IMR-90 (cell line): ENCODE measurements around the gene PDCD1LG2. TPM values are rescaled to one million over a fixed set of nuclear protein-coding genes. Genes with fewer than 3 reads are reported as not detected.

Experiments
- ATAC-seq: fragments of 200-7000 bp; cut with Tn5 transposase; 2 replicates; pipeline ENCODE4 v1.9.1; 2020; ENCODE audit warnings: low read depth, mild to moderate bottlenecking, moderate library complexity
- BruUV-seq: library from RNA; stranded (reverse); fragments of 400-500 nt; replicated peaks from 2 replicates; lab custom pipeline; 2021; lab: Mats Ljungman, UMichigan
- CTCF ChIA-PET: fragments of 300-600 bp; formaldehyde crosslinking; extraction: SDS; loops from one replicate; lab custom pipeline; 2021; ENCODE audit warnings: antibody characterized with exemption; lab: Yijun Ruan, JAX
- POLR2A ChIA-PET: fragments of 300-600 bp; sonication (Branson Sonifier 250); formaldehyde crosslinking; loops from one replicate; lab custom pipeline; 2022; ENCODE audit warnings: antibody characterized with exemption; ENCODE audit not compliant: unreplicated experiment; lab: Charles Lee
- DNase-seq: peaks from one replicate; pipeline ENCODE4 v3.0.0; 2013
- H2AFZ ChIP-seq: replicated peaks from 2 replicates; pipeline ENCODE3; 2013; ENCODE audit warnings: low read length, mild to moderate bottlenecking; ENCODE audit not compliant: poor library complexity
- H2AK5ac ChIP-seq: 2 replicates; pipeline ENCODE4 v1.6.1; 2013; ENCODE audit warnings: low read depth, low read length, inconsistent platforms
- H2AK9ac ChIP-seq: replicated peaks from 2 replicates; pipeline ENCODE3; 2013; ENCODE audit warnings: mild to moderate bottlenecking, low read depth, low read length, moderate library complexity; ENCODE audit not compliant: poor library complexity
- H2BK120ac ChIP-seq: 2 replicates; pipeline ENCODE4 v1.6.1; 2013; ENCODE audit warnings: low read depth, low read length, inconsistent platforms
- H2BK15ac ChIP-seq: 3 replicates; pipeline ENCODE4 v1.6.1; 2013; ENCODE audit warnings: low read depth, low read length, inconsistent platforms
- H2BK20ac ChIP-seq: 2 replicates; pipeline ENCODE4 v1.6.1; 2013; ENCODE audit warnings: low read depth, mild to moderate bottlenecking, inconsistent platforms, low read length, moderate library complexity
- H2BK5ac ChIP-seq: 2 replicates; pipeline ENCODE4 v1.6.1; 2013; ENCODE audit warnings: mild to moderate bottlenecking, low read depth, low read length, inconsistent platforms; ENCODE audit not compliant: poor library complexity, severe bottlenecking
- H3K14ac ChIP-seq: replicated peaks from 2 replicates; pipeline ENCODE4 v1.6.1; 2013; ENCODE audit warnings: low read depth, low read length, inconsistent platforms
- H3K18ac ChIP-seq: 2 replicates; pipeline ENCODE4 v1.6.1; 2013; ENCODE audit warnings: low read depth, low read length, control low read depth
- H3K23ac ChIP-seq: 2 replicates; pipeline ENCODE4 v1.6.1; 2013; ENCODE audit warnings: low read depth, low read length, inconsistent platforms
- H3K27ac ChIP-seq: 2 replicates; pipeline ENCODE4 v1.5.1; 2013; ENCODE audit warnings: mild to moderate bottlenecking, control low read depth, low read length; ENCODE audit not compliant: insufficient read depth
- H3K27me3 ChIP-seq: 2 replicates; pipeline ENCODE4 v1.6.1; 2013; ENCODE audit warnings: low read length; ENCODE audit not compliant: control insufficient read depth, insufficient read depth
- H3K36me3 ChIP-seq: 2 replicates; pipeline ENCODE4 v1.6.1; 2013; ENCODE audit warnings: low read length, mixed read lengths; ENCODE audit not compliant: control insufficient read depth, insufficient read depth
- H3K4ac ChIP-seq: 2 replicates; pipeline ENCODE4 v1.6.1; 2013; ENCODE audit warnings: low read depth, low read length, inconsistent platforms
- H3K4me1 ChIP-seq: 2 replicates; pipeline ENCODE4 v1.6.1; 2013; ENCODE audit warnings: low read length, mixed read lengths; ENCODE audit not compliant: control insufficient read depth, insufficient read depth
- H3K4me2 ChIP-seq: 2 replicates; pipeline ENCODE4 v1.6.1; 2013; ENCODE audit warnings: low read depth, mild to moderate bottlenecking, control low read depth, low read length, moderate library complexity
- H3K4me3 ChIP-seq: 2 replicates; pipeline ENCODE4 v1.5.1; 2013; ENCODE audit warnings: low read depth, mild to moderate bottlenecking, control low read depth, low read length, moderate library complexity; ENCODE audit not compliant: insufficient read depth
- H3K56ac ChIP-seq: 2 replicates; pipeline ENCODE4 v1.6.1; 2013; ENCODE audit warnings: low read length, inconsistent platforms; ENCODE audit not compliant: insufficient read depth; ENCODE audit errors: extremely low read depth
- H3K79me1 ChIP-seq, 2 experiments: 2 replicates each; pipeline ENCODE4 v1.6.1; 2013; ENCODE audit warnings: low read length in 2 of 2, inconsistent platforms in 1 of 2, low read depth in 1 of 2
- H3K9ac ChIP-seq: 2 replicates; pipeline ENCODE4 v1.6.1; 2013; ENCODE audit warnings: low read depth, low read length, control low read depth
- H3K9me1 ChIP-seq: 2 replicates; pipeline ENCODE4 v1.6.1; 2013; ENCODE audit warnings: low read length, inconsistent platforms; ENCODE audit not compliant: insufficient read depth
- H3K9me3 ChIP-seq: 2 replicates; pipeline ENCODE4 v1.6.1; 2013; ENCODE audit warnings: low read length; ENCODE audit not compliant: control insufficient read depth, insufficient read depth
- H4K20me1 ChIP-seq: 2 replicates; pipeline ENCODE4 v1.6.1; 2013; ENCODE audit warnings: low read length, inconsistent platforms; ENCODE audit not compliant: insufficient read depth
- H4K5ac ChIP-seq: 2 replicates; pipeline ENCODE4 v1.6.1; 2013; ENCODE audit warnings: mild to moderate bottlenecking, low read depth, low read length, control low read depth
- H4K8ac ChIP-seq, 2 experiments: 2 replicates each; pipeline ENCODE4 v1.6.1; 2013; ENCODE audit warnings: low read depth in 2 of 2, low read length in 2 of 2, control low read depth in 1 of 2, inconsistent platforms in 1 of 2
- H4K91ac ChIP-seq: 2 replicates; pipeline ENCODE4 v1.6.1; 2013; ENCODE audit warnings: low read depth, low read length, inconsistent platforms; ENCODE audit not compliant: insufficient read depth
- BHLHE40 ChIP-seq: fragments of 150-350 bp; IDR thresholded peaks from 2 replicates; pipeline ENCODE4 v1.6.1; 2016; ENCODE audit warnings: mild to moderate bottlenecking, low read depth, low read length
- CEBPB ChIP-seq: IDR thresholded peaks from 2 replicates; pipeline ENCODE4 v1.6.1; 2012; ENCODE audit warnings: low read depth, low read length, improper control_type of control experiment
- FOS ChIP-seq: fragments of 150-350 bp; IDR thresholded peaks from 2 replicates; pipeline ENCODE4 v1.6.1; 2016; ENCODE audit warnings: low read depth, low read length
- MAFK ChIP-seq: IDR thresholded peaks from 2 replicates; pipeline ENCODE4 v1.6.1; 2012; ENCODE audit warnings: low read depth, low read length, improper control_type of control experiment
- MAZ ChIP-seq: IDR thresholded peaks from 2 replicates; pipeline ENCODE4 v1.6.1; 2012; ENCODE audit warnings: low read depth, mild to moderate bottlenecking, low read length, improper control_type of control experiment, moderate library complexity, borderline replicate concordance
- MXI1 ChIP-seq: IDR thresholded peaks from 2 replicates; pipeline ENCODE4 v1.6.1; 2012; ENCODE audit warnings: low read depth, mild to moderate bottlenecking, low read length, moderate library complexity, borderline replicate concordance
- POLR2A ChIP-seq: IDR thresholded peaks from 2 replicates; pipeline ENCODE4 v1.6.1; 2012; ENCODE audit warnings: mild to moderate bottlenecking, low read depth, low read length
- RAD21 ChIP-seq: IDR thresholded peaks from 2 replicates; pipeline ENCODE4 v1.6.1; 2012; ENCODE audit warnings: low read length, improper control_type of control experiment
- RCOR1 ChIP-seq: IDR thresholded peaks from 2 replicates; pipeline ENCODE4 v1.6.1; 2012; ENCODE audit warnings: mild to moderate bottlenecking, low read length, improper control_type of control experiment; ENCODE audit not compliant: insufficient replicate concordance
- WGBS, 2 experiments: methylation state at CpG; one replicate each; pipeline versions ENCODE4 v1.1.5 to v1.1.7; 2013; ENCODE audit warnings: missing lambda C conversion rate in 2 of 2; ENCODE audit not compliant: insufficient read length in 1 of 2; ENCODE audit errors: extremely low coverage in 2 of 2; 5-methylcytosine and 5-hydroxymethylcytosine counted together
- dilution Hi-C: fragments of 300-500 bp; cut with HindIII; formaldehyde crosslinking; loops from one replicate; pipeline ENCODE4 v1.14.3; 2018; ENCODE audit warnings: low sequenced_read_pairs; ENCODE audit not compliant: unreplicated experiment
- in situ Hi-C: fragments of 300-500 bp; cut with MboI; formaldehyde crosslinking; loops from 3 replicates; pipeline ENCODE4 v1.14.3; 2019; ENCODE audit warnings: low sequenced_read_pairs, inconsistent platforms, mixed read lengths
- intact Hi-C: fragments of 100-400 bp; cut with micrococcal nuclease; formaldehyde crosslinking; loops from 2 replicates; pipeline ENCODE4 v1.10.0; 2022
- polyA plus RNA-seq, 3 experiments: library from polyadenylated mRNA; depleted of rRNA; stranded (reverse); fragments of >200 nt; gene quantifications; 2 replicates each; pipeline ENCODE4 v1.2.3, GENCODE V29; 2012; ENCODE audit warnings: low replicate concordance in 1 of 3
- total RNA-seq: library from RNA; depleted of rRNA; stranded (reverse); fragments of >200 nt; gene quantifications from 2 replicates; pipeline ENCODE4 v1.2.3, GENCODE V29; 2012

Gene PDCD1LG2
- total and polyA plus RNA-seq, 2 of the 4 experiments (the other 2 are of a cell fraction) = 17.5 to 33.3 TPM

DNA sequence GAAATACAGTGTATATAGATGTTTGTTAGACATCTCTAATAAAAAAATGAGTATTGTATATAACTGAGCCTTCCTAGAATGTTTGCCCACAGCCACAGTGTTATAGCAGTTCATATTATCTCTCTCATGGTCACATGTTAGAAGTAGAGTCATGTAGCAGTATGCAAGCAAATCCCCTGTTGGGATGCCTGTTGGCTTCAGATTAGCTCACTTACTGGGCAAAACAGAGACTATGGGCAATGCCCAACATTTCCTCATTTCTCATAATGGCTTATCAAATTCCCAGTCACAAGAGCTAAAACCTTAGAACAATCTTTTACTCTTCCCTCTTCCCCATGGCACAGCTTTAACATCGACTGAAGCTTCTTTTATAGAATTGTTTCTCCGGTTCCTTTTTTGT, 27.0 kb upstream of the PDCD1LG2 start:
- H3K9ac ChIP-seq = no peak overlapping the region
- H3K4me3 ChIP-seq = no peak overlapping the region
- no peak overlapping the region for H2BK15ac ChIP-seq
- H3K56ac ChIP-seq = no peak overlapping the region
- no peaks in the 10 kb centered on the region for H3K4me1 ChIP-seq
- H2BK20ac ChIP-seq = no peak overlapping the region
- no peak overlapping the region for H3K23ac ChIP-seq
- H3K27me3 ChIP-seq = no peaks in the 10 kb centered on the region
- H3K9me1 ChIP-seq = no peaks in the 10 kb centered on the region; the same call in 1 of the 2 replicates
- H4K20me1 ChIP-seq = no peaks in the 10 kb centered on the region
- no peak overlapping the region for H2AK9ac ChIP-seq
- no peaks in the 10 kb centered on the region for H3K79me1 ChIP-seq
- H3K14ac ChIP-seq = no peak overlapping the region
- no peak overlapping the region for H3K4ac ChIP-seq
- H4K5ac ChIP-seq = no peak overlapping the region
- POLR2A ChIA-PET = no interaction called here
- DNase-seq = no peak
- H3K9me3 ChIP-seq = no peaks in the 10 kb centered on the region
- in situ Hi-C loops (no loop called here), intact Hi-C loops (no loop called here), dilution Hi-C loops (no loop called here)
- CTCF ChIA-PET = no interaction called here
- no peak overlapping the region for H3K27ac ChIP-seq
- no peaks in the 10 kb centered on the region for H3K36me3 ChIP-seq
- H2AK5ac ChIP-seq = no peak overlapping the region
- H2BK120ac ChIP-seq = no peak overlapping the region
- H4K91ac ChIP-seq = no peak overlapping the region
- no TSS peak for BruUV-seq
- no peak overlapping the region for H3K4me2 ChIP-seq
- no CpG with 5 or more reads among the region's 2 CpGs for WGBS, 2 experiments
- H2AFZ ChIP-seq = no peak overlapping the region
- no peak overlapping the region for H3K18ac ChIP-seq
- ATAC-seq = no peak
- no peak overlapping the region for H2BK5ac ChIP-seq
- no peak overlapping the region for H4K8ac ChIP-seq
- TF ChIP-seq MXI1 = no peak
- no peak for TF ChIP-seq BHLHE40
- no peak for TF ChIP-seq FOS
- TF ChIP-seq MAZ = no peak
- TF ChIP-seq RCOR1 = no peak
- no peak for TF ChIP-seq MAFK
- no peak for TF ChIP-seq CEBPB
- TF ChIP-seq RAD21 = no peak
- TF ChIP-seq POLR2A = no peak
